ENCODE data around the gene MS4A10. TPM values are rescaled to one million over a fixed set of nuclear protein-coding genes. Genes with fewer than 3 reads are reported as not detected.

MS4A10 gene
- total RNA-seq, 4 donors from 2014 or later = not detected

DNA sequence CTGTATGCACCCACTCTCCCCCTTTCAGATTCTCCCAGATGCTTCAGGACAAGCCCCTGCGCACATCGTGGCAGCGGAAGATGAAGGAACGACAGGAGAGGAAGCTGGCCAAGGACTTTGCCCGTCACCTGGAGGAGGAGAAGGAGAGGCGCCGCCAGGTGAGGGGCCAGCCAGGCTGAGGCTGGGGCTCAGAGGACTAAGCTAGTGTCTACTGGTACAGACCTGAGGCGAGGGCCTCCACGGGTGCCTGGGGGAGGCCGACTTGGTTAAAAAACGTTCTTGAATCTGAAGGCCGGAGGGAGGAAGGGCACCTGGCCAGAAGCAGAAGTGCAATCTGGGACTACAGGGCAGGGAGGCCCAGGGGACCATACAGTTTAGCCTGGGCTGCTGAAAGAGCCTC, 62.8 kb downstream of the MS4A10 start:
- TF ChIP-seq, protein P1, sequence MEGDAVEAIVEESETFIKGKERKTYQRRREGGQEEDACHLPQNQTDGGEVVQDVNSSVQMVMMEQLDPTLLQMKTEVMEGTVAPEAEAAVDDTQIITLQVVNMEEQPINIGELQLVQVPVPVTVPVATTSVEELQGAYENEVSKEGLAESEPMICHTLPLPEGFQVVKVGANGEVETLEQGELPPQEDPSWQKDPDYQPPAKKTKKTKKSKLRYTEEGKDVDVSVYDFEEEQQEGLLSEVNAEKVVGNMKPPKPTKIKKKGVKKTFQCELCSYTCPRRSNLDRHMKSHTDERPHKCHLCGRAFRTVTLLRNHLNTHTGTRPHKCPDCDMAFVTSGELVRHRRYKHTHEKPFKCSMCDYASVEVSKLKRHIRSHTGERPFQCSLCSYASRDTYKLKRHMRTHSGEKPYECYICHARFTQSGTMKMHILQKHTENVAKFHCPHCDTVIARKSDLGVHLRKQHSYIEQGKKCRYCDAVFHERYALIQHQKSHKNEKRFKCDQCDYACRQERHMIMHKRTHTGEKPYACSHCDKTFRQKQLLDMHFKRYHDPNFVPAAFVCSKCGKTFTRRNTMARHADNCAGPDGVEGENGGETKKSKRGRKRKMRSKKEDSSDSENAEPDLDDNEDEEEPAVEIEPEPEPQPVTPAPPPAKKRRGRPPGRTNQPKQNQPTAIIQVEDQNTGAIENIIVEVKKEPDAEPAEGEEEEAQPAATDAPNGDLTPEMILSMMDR (IDR thresholded peaks at IDR 0.05; ENCODE audit: low read depth) = no peak

DNA sequence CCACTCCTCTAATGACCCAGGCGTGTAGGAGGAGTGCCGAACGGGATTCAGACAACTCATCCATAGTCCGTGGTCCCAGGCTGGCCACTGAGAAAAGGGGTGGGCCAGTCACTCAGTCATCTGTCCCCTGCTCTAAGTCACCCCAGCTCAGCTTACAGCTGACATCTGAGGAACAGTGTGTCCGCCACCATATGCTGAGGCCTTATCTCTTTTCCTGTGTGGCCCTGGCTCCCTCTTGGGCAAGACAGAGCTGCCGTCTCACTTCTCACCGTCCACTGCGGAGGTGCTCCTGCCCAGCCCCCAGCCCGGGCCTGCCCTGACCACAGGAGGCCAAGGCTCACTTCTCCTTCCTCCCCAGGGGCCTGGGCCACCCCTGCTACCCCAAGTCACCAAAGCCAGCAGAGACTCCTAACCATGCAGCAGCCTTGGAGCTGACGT, 63.6 kb downstream of the MS4A10 start:
- TF ChIP-seq, protein P1 (IDR thresholded peaks at IDR 0.05; ENCODE audit: low read depth) = no peak

DNA sequence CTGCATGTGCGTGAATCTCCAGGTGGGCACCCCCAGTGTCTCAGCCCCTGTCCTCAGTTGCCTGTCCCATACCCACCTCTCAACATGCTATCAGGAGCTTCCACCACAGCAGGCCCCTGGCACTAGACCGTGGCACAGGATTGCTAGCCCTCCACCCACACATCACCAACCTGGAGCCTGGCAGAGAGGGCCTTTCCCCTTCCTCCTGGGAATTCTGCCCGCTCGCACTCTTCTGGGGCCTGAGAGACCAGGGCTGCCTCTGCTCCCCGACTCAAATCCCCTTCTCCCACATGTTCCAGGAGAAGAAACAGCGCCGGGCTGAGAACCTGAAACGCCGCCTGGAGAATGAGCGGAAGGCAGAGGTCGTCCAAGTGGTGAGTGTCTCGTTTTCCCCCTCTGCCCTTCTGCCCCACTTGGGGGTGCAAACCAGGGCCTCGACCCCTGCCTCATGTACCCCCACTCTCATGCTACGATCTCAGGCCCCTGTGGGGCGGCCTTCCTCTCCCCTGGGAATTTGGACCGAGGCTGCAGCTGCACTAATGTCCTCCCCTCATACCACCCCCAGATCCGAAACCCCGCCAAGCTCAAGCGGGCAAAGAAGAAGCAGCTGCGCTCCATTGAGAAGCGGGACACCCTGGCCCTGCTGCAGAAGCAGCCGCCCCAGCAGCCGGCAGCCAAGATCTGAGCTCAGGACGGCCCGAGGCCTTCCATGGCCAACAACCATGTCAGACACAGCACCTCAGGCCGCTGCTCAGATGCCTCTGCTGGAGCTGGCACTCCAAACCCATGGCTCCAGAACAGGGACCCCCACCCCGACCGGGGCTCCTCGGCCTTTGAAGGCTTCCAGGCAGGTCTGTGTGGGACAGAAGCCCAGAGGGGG, 64.7 kb downstream of the MS4A10 start:
- TF ChIP-seq, protein P1 (IDR thresholded peaks at IDR 0.05; ENCODE audit: low read depth) = no peak

Other genes with a start within 250 kb of the MS4A10 start
- not detected for gene MS4A8, start 85.7 kb upstream of the MS4A10 start, total RNA-seq
- not detected for gene MS4A18, start 60.6 kb upstream of the MS4A10 start, total RNA-seq
- gene MS4A15, start 28.5 kb upstream of the MS4A10 start, total RNA-seq = not detected
- gene CCDC86, start 56.8 kb downstream of the MS4A10 start, total RNA-seq = 10 to 100 TPM; 11.5 to 30.5 (median 17.3) TPM
- gene PTGDR2, start 70.6 kb downstream of the MS4A10 start, total RNA-seq = 1 to 10 TPM in 1 of 4 donors, under 1 TPM in 2, not detected in 1; 0.49 to 1.7 (median 0.66) TPM
- gene ZP1, start 82.2 kb downstream of the MS4A10 start, total RNA-seq = 1 to 10 TPM in 2 of 4 donors, under 1 TPM in 1, not detected in 1; 0.34 to 10.0 (median 1.5) TPM
- gene PRPF19, start 121.3 kb downstream of the MS4A10 start, total RNA-seq = 10 to 100 TPM; 24.3 to 43.2 (median 36.5) TPM
- 100 to 1,000 TPM in 2 of 4 donors, 10 to 100 TPM in 2; 90.1 to 148 (median 111) TPM for gene TMEM109, start 128.8 kb downstream of the MS4A10 start, total RNA-seq
- 1 to 10 TPM in 3 of 4 donors, under 1 TPM in 1; 0.51 to 3.0 (median 1.3) TPM for gene TMEM132A, start 139.1 kb downstream of the MS4A10 start, total RNA-seq
- gene SLC15A3, start 166.8 kb downstream of the MS4A10 start, total RNA-seq = 10 to 100 TPM; 13.5 to 57.6 (median 24.2) TPM
- 1 to 10 TPM in 2 of 4 donors, under 1 TPM in 2; 0.33 to 4.0 (median 1.1) TPM for gene CD6, start 186.3 kb downstream of the MS4A10 start, total RNA-seq

All from subcutaneous adipose tissue (tissue), 4 donors.